SKM-1 treated with dmso at 0.1 percent for 144 hours (cell line): ENCODE data around the gene RRAS.
A peak's percentile ranks its signal among the peaks of the same experiment; 100 is the strongest.

Source experiments
- DNase-seq: peaks from one replicate; lab custom pipeline; 2025; ENCODE audit not compliant: unreplicated experiment; lab: John Stamatoyannopoulos, UW

Gene RRAS

GRCh38 chr19:49640113-49640898 lies at the start of gene RRAS:
TSS of gene RRAS (minus strand) at chr19:49640143. CDS start at chr19:49640098, 45 bp downstream.
- peak; percentile 93 for DNase-seq

- no peak for DNase-seq
Measured at GRCh38 chr19:49689133-49690078, 49.5 kb upstream of the RRAS start, which contains the start of gene ADM5. TSS of gene ADM5 (plus strand) at chr19:49689594. CDS start at chr19:49689838, 244 bp downstream.

- DNase-seq = no peak
Measured at GRCh38 chr19:49688531-49689132, 48.7 kb upstream of the RRAS start.

GRCh38 chr19:49687566-49688316 lies 47.8 kb upstream of the RRAS start:
- no peak for DNase-seq

- no peak for DNase-seq
Measured at GRCh38 chr19:49687150-49687549, 47.2 kb upstream of the RRAS start.

- no peak for DNase-seq
Measured at GRCh38 chr19:49686503-49687088, 46.7 kb upstream of the RRAS start.

- no peak for DNase-seq
Measured at GRCh38 chr19:49685845-49686332, 45.9 kb upstream of the RRAS start.

- no peak for DNase-seq
Measured at GRCh38 chr19:49684983-49685553, 45.1 kb upstream of the RRAS start.

GRCh38 chr19:49684251-49684982 lies 44.5 kb upstream of the RRAS start:
- DNase-seq = peak; percentile 0

GRCh38 chr19:49683814-49684250 lies 43.9 kb upstream of the RRAS start:
- DNase-seq = no peak

- no peak for DNase-seq
Measured at GRCh38 chr19:49682274-49682673, 42.3 kb upstream of the RRAS start.

GRCh38 chr19:49681830-49682229 lies 41.9 kb upstream of the RRAS start:
- DNase-seq = no peak

GRCh38 chr19:49680421-49681351 lies 40.7 kb upstream of the RRAS start:
- peak; percentile 30 for DNase-seq

GRCh38 chr19:49679771-49680413 lies 39.9 kb upstream of the RRAS start:
- DNase-seq = no peak

- no peak for DNase-seq
Measured at GRCh38 chr19:49678985-49679770, 39.2 kb upstream of the RRAS start.

- DNase-seq = peak; percentile 11
Measured at GRCh38 chr19:49677901-49678674, 38.1 kb upstream of the RRAS start.
